Measurements from ENCODE around the gene SEMA3E.

The SEMA3E gene

DNA sequence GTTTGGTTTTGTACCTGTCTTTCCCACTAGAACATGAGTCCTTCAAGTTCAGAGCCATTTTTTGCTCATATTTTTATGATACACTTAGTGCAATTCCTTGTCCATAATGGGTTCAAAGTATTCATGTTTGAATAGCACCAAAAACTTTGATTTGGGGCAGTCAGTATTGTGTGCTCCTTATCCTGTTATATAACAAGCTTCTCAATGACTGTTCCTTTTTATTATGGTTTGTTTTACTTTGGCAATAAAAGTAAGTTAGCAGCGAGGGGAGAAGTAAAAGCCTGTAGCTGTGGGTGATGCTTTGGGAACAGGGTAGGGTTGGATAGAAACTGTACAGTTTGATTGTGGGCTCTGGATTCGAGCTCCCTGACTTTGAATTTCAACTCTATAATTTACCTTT, 311.9 kb downstream of the SEMA3E start:
- DNase-seq = no peak

- DNase-seq = no peak
These were observed 322.7 kb downstream of the SEMA3E start for GRCh38 chr7:83326223-83326622.

DNA sequence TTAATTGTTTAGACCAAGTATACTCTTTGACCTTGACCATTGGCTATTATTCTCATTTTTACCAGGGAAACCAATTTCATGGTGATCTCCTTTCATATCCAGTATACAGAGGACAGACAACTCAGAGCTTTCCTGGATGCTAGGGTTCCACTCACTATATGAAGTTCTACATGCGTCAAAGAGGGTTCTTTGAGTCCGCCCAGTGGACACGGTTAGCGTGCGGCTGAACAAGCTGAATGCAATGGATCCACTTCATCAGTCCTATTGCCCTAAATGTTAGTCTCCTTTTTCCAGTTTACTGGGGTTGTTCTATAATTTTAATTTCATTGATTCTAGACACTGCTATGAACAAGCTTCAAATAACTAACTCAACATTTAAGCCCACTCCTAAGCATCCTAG, 323.9 kb downstream of the SEMA3E start:
- DNase-seq = no peak

DNA sequence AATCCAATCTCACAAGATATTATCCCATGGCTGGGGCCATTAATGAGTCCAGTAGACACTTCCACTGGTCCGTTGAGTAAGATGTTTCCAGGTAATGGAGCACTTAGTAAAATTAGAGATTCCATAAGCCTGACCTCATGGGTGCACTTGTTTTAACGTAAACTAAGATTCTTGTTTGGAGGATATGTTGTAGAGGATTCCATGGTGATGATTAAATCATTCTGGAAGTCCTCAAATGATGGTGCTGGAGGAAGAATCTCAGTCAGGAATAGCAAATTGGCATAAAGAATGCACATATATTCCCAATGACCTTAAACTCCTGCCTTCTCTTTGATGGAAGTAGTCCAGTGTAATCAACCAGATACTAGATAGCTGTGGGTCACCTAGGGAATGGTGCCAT, 324.3 kb downstream of the SEMA3E start:
- no peak for DNase-seq

- DNase-seq = no peak
These were observed 327.9 kb downstream of the SEMA3E start for GRCh38 chr7:83321011-83321410.

GRCh38 chr7:83313931-83314330, 335.0 kb downstream of the SEMA3E start:
- DNase-seq = no peak

Data from NCI-H2171 (cell line).